GM12878 (cell line): ENCODE measurements around the gene NSD2. TPM values are rescaled to one million over a fixed set of nuclear protein-coding genes. Genes with fewer than 3 reads are reported as not detected.

ENCODE experiments used
- KLF5 ChIP-seq: fragments of 450-650 bp; IDR thresholded peaks from 2 replicates; pipeline ENCODE4 v1.6.1; 2014; ENCODE audit warnings: mild to moderate bottlenecking; ENCODE audit not compliant: partially characterized antibody
- NBN ChIP-seq: fragments of 450-650 bp; IDR thresholded peaks from 2 replicates; pipeline ENCODE4 v1.6.1; 2016
- NR2C1 ChIP-seq: fragments of 450-650 bp; IDR thresholded peaks from 2 replicates; pipeline ENCODE4 v1.6.1; 2017; ENCODE audit warnings: antibody characterized with exemption, mild to moderate bottlenecking, moderate library complexity
- NR2C2 ChIP-seq: IDR thresholded peaks from 2 replicates; pipeline ENCODE4 v1.6.1; 2011; ENCODE audit warnings: borderline replicate concordance, low read depth; ENCODE audit not compliant: control insufficient read depth, insufficient read length
- PAX5 ChIP-seq: IDR thresholded peaks from 2 replicates; pipeline ENCODE4 v1.6.1; 2011; ENCODE audit warnings: low read depth, low read length, borderline replicate concordance
- PAX8 ChIP-seq: fragments of 450-650 bp; IDR thresholded peaks from 2 replicates; pipeline ENCODE4 v1.6.1; 2017; ENCODE audit warnings: mild to moderate bottlenecking, moderate library complexity
- RAD21 ChIP-seq: IDR thresholded peaks from 2 replicates; pipeline ENCODE4 v1.6.1; 2011; ENCODE audit warnings: mild to moderate bottlenecking, low read depth, low read length, moderate library complexity; ENCODE audit not compliant: insufficient read depth
- RAD51 ChIP-seq: fragments of 450-650 bp; IDR thresholded peaks from 2 replicates; pipeline ENCODE4 v1.6.1; 2016; ENCODE audit warnings: moderate library complexity, mild to moderate bottlenecking, inconsistent platforms
- RFX5 ChIP-seq: IDR thresholded peaks from 2 replicates; pipeline ENCODE4 v1.6.1; 2011; ENCODE audit warnings: low read depth, low read length, improper control_type of control experiment
- SP1 ChIP-seq: IDR thresholded peaks from one replicate; pipeline ENCODE4 v1.6.1; 2011; ENCODE audit warnings: low read depth, low read length
- TCF12 ChIP-seq: IDR thresholded peaks from 2 replicates; pipeline ENCODE4 v1.6.1; 2011; ENCODE audit warnings: low read depth, mild to moderate bottlenecking, low read length
- polyA plus RNA-seq, 11 experiments: library from polyadenylated mRNA; depleted of rRNA in 4 of 11; unstranded in 6 of 11; stranded (reverse) in 5 of 11; fragments of >200 nt; fragmentation: Nextera tagmentation in 4 of 11; fragmentation: Illumina TruSeq in 1 of 11; extraction: Ambion mirVana in 4 of 11; extraction: Trizol in 1 of 11; gene quantifications; 1 replicate in 1 of 11; 2 replicates in 10 of 11; pipeline versions ENCODE4 v1.2.1 to v1.2.3, GENCODE V29; 2011 to 2016; ENCODE audit warnings: inconsistent platforms in 2 of 11, missing spikeins in 2 of 11, low read depth in 1 of 11
- total RNA-seq, 4 experiments: library from RNA; depleted of rRNA in 3 of 4; stranded (reverse); fragments of >200 nt in 3 of 4; fragmentation: Illumina TruSeq in 1 of 4; extraction: Trizol in 1 of 4; gene quantifications; 2 replicates each; pipeline versions ENCODE4 v1.2.1 to v1.2.3, GENCODE V29; 2013 to 2021
- TF ChIP-seq, protein P1 (sequence below): fragments of 450-650 bp; IDR thresholded peaks from 2 replicates; pipeline ENCODE4 v1.6.1; 2017; ENCODE audit warnings: borderline replicate concordance
- TF ChIP-seq, protein P2 (sequence below): fragments of 450-650 bp; IDR thresholded peaks from 2 replicates; pipeline ENCODE4 v1.6.1; 2017; ENCODE audit warnings: antibody characterized with exemption, mild to moderate bottlenecking, moderate library complexity
- TF ChIP-seq, protein P3 (sequence below): fragments of 450-650 bp; IDR thresholded peaks from 2 replicates; pipeline ENCODE4 v1.6.1; 2017; ENCODE audit warnings: mild to moderate bottlenecking, moderate library complexity
- TF ChIP-seq, protein P4 (sequence below): IDR thresholded peaks from 2 replicates; pipeline ENCODE4 v1.6.1; 2012; ENCODE audit warnings: improper control_type of control experiment, low read depth, low read length; ENCODE audit not compliant: insufficient replicate concordance

Gene NSD2
- total and polyA plus RNA-seq, 10 of the 15 experiments (the other 5 are each of a cell fraction or from before 2014, with no cell fraction given) = 8.6 to 139 (median 67.2) TPM

DNA sequence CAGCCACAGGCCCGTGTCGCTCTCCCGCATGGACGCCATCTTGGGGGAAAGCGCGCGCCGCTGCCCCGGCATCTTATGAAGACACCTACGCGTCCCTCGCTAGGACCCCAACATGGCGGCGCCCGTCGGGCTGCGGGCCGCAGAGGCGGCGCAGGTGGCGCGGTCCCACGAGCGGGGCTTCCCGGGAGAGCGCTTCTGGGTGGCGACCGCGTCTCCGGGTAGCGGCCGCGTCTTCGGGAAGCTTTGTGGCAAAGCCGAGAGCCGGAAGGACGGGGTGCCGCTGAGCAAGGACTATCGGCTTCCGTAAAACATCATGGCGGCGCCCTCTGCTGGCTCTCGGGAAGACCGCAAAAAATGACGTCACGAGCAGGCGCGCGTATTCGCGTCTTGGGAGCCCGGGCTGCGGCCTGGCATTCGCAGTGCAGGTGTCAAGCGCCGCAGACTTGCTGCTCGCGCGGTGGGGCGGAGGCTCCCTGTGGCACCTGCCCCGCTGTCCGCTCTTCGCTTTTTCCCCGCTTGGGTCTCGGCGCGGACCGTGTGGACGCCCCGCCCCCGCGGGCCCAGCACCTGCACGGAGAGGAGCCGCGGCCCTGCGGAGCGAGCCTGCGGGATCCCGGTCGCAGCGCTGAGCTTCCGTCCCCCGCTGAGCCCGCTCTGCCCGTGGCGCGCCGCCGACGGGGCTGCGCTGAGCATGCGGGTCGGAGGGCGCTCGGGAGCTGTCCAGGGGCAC lies 137.9 kb downstream of the NSD2 start, which contains the start of gene NELFA (continued):
- TF ChIP-seq RAD21 (no peak), RFX5 (no peak), NBN (peak; percentile 99), KLF5 (no peak), SP1 (peak; percentile 15), TCF12 (peak; percentile 74; the same call in 1 of the 2 replicates), PAX5 (no peak), RAD51 (no peak), NR2C2 (no peak), NR2C1 (peak; percentile 93), PAX8 (no peak)
- TF ChIP-seq, protein P1, sequence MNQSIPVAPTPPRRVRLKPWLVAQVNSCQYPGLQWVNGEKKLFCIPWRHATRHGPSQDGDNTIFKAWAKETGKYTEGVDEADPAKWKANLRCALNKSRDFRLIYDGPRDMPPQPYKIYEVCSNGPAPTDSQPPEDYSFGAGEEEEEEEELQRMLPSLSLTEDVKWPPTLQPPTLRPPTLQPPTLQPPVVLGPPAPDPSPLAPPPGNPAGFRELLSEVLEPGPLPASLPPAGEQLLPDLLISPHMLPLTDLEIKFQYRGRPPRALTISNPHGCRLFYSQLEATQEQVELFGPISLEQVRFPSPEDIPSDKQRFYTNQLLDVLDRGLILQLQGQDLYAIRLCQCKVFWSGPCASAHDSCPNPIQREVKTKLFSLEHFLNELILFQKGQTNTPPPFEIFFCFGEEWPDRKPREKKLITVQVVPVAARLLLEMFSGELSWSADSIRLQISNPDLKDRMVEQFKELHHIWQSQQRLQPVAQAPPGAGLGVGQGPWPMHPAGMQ = 0 out of 2 replicates have a peak, but pooled peaks have one; percentile 32
- TF ChIP-seq, protein P2, sequence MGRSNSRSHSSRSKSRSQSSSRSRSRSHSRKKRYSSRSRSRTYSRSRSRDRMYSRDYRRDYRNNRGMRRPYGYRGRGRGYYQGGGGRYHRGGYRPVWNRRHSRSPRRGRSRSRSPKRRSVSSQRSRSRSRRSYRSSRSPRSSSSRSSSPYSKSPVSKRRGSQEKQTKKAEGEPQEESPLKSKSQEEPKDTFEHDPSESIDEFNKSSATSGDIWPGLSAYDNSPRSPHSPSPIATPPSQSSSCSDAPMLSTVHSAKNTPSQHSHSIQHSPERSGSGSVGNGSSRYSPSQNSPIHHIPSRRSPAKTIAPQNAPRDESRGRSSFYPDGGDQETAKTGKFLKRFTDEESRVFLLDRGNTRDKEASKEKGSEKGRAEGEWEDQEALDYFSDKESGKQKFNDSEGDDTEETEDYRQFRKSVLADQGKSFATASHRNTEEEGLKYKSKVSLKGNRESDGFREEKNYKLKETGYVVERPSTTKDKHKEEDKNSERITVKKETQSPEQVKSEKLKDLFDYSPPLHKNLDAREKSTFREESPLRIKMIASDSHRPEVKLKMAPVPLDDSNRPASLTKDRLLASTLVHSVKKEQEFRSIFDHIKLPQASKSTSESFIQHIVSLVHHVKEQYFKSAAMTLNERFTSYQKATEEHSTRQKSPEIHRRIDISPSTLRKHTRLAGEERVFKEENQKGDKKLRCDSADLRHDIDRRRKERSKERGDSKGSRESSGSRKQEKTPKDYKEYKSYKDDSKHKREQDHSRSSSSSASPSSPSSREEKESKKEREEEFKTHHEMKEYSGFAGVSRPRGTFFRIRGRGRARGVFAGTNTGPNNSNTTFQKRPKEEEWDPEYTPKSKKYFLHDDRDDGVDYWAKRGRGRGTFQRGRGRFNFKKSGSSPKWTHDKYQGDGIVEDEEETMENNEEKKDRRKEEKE = no peak
- TF ChIP-seq, protein P3, sequence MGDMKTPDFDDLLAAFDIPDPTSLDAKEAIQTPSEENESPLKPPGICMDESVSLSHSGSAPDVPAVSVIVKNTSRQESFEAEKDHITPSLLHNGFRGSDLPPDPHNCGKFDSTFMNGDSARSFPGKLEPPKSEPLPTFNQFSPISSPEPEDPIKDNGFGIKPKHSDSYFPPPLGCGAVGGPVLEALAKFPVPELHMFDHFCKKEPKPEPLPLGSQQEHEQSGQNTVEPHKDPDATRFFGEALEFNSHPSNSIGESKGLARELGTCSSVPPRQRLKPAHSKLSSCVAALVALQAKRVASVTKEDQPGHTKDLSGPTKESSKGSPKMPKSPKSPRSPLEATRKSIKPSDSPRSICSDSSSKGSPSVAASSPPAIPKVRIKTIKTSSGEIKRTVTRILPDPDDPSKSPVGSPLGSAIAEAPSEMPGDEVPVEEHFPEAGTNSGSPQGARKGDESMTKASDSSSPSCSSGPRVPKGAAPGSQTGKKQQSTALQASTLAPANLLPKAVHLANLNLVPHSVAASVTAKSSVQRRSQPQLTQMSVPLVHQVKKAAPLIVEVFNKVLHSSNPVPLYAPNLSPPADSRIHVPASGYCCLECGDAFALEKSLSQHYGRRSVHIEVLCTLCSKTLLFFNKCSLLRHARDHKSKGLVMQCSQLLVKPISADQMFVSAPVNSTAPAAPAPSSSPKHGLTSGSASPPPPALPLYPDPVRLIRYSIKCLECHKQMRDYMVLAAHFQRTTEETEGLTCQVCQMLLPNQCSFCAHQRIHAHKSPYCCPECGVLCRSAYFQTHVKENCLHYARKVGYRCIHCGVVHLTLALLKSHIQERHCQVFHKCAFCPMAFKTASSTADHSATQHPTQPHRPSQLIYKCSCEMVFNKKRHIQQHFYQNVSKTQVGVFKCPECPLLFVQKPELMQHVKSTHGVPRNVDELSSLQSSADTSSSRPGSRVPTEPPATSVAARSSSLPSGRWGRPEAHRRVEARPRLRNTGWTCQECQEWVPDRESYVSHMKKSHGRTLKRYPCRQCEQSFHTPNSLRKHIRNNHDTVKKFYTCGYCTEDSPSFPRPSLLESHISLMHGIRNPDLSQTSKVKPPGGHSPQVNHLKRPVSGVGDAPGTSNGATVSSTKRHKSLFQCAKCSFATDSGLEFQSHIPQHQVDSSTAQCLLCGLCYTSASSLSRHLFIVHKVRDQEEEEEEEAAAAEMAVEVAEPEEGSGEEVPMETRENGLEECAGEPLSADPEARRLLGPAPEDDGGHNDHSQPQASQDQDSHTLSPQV = no peak
- TF ChIP-seq, protein P4, sequence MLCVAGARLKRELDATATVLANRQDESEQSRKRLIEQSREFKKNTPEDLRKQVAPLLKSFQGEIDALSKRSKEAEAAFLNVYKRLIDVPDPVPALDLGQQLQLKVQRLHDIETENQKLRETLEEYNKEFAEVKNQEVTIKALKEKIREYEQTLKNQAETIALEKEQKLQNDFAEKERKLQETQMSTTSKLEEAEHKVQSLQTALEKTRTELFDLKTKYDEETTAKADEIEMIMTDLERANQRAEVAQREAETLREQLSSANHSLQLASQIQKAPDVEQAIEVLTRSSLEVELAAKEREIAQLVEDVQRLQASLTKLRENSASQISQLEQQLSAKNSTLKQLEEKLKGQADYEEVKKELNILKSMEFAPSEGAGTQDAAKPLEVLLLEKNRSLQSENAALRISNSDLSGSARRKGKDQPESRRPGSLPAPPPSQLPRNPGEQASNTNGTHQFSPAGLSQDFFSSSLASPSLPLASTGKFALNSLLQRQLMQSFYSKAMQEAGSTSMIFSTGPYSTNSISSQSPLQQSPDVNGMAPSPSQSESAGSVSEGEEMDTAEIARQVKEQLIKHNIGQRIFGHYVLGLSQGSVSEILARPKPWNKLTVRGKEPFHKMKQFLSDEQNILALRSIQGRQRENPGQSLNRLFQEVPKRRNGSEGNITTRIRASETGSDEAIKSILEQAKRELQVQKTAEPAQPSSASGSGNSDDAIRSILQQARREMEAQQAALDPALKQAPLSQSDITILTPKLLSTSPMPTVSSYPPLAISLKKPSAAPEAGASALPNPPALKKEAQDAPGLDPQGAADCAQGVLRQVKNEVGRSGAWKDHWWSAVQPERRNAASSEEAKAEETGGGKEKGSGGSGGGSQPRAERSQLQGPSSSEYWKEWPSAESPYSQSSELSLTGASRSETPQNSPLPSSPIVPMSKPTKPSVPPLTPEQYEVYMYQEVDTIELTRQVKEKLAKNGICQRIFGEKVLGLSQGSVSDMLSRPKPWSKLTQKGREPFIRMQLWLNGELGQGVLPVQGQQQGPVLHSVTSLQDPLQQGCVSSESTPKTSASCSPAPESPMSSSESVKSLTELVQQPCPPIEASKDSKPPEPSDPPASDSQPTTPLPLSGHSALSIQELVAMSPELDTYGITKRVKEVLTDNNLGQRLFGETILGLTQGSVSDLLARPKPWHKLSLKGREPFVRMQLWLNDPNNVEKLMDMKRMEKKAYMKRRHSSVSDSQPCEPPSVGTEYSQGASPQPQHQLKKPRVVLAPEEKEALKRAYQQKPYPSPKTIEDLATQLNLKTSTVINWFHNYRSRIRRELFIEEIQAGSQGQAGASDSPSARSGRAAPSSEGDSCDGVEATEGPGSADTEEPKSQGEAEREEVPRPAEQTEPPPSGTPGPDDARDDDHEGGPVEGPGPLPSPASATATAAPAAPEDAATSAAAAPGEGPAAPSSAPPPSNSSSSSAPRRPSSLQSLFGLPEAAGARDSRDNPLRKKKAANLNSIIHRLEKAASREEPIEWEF = no peak
